ENCODE measurements around the gene SLC47A1.

DNA sequence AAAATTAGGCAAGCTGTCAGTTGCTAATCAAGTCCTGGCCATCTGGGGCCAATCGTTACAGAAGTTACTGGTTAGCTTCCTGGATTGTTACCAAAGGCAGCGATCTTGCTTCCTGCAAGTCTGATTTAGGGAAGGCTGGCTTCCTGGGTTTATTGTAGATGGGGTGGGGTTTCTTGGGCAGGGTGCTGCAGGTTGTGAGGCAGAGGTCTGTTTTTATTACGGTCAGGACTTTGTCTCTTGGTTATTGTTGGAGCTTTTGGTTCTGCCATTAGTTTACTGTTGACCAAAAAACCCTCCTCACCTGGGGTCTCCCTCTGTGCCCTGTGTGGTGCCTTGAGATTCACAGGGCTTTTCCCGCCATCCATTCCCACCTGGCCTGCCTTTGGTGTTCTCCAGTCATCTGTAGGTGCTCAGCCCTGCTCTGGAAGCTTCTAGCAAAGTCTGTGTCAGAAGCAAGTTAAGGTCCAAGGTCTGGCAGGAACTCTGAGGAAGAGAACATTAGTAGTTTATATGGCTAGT, 36.9 kb downstream of the SLC47A1 start:
- TF ChIP-seq POLR2A (IDR thresholded peaks at IDR 0.05): no peak
- TF ChIP-seq, protein P1, sequence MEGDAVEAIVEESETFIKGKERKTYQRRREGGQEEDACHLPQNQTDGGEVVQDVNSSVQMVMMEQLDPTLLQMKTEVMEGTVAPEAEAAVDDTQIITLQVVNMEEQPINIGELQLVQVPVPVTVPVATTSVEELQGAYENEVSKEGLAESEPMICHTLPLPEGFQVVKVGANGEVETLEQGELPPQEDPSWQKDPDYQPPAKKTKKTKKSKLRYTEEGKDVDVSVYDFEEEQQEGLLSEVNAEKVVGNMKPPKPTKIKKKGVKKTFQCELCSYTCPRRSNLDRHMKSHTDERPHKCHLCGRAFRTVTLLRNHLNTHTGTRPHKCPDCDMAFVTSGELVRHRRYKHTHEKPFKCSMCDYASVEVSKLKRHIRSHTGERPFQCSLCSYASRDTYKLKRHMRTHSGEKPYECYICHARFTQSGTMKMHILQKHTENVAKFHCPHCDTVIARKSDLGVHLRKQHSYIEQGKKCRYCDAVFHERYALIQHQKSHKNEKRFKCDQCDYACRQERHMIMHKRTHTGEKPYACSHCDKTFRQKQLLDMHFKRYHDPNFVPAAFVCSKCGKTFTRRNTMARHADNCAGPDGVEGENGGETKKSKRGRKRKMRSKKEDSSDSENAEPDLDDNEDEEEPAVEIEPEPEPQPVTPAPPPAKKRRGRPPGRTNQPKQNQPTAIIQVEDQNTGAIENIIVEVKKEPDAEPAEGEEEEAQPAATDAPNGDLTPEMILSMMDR (IDR thresholded peaks at IDR 0.05): no peak
- no peak for TF ChIP-seq POLR2AphosphoS5 (IDR thresholded peaks at IDR 0.05)
